SH-SY5Y (cell line): ENCODE data around the gene KIAA2012.

Experiments used
- GATA2 ChIP-seq: IDR thresholded peaks from 2 replicates; pipeline ENCODE4 v1.6.1; 2011; ENCODE audit warnings: mild to moderate bottlenecking, low read depth, low read length
- GATA3 ChIP-seq: IDR thresholded peaks from 2 replicates; pipeline ENCODE4 v1.6.1; 2011; ENCODE audit warnings: low read depth, mild to moderate bottlenecking, low read length, moderate library complexity

DNA sequence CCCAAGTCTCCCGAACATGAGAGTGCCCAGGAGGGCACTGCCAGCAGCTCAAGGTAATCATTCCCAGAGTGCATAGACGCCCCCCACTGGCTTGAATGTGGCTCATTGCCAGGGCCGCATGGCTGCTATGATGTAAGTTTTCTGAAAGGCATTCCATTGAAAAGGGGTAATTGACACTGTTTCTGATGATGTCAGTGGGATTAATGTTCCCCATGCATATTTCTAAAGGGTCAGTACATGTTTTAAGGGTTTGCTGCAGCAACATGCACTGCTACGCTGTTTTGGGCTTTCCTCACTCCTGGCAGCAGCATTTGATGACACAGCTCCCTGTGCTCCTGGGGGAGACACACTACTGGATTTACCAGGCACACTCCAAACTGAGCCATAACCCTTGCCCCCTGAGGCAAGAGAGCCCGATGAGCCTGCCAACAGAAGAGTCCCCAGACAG, 36.7 kb downstream of the KIAA2012 start:
- no peak for TF ChIP-seq GATA2
- no peak for TF ChIP-seq GATA3
